ENCODE results near the gene HSD17B4.

GRCh38 chr5:119532637-119533036 is 80.3 kb downstream of the HSD17B4 start:
- TF ChIP-seq CTCF (IDR thresholded peaks at IDR 0.05) (no peak), ZFX (IDR thresholded peaks at IDR 0.05; ENCODE audit: borderline replicate concordance) (no peak)

All from 22Rv1 (cell line).